Endodermal cell (in vitro differentiated cells): Measurements from ENCODE around the gene IGSF3. TPM values are rescaled to one million over a fixed set of nuclear protein-coding genes. Genes with fewer than 3 reads are reported as not detected.
"Not testable (repeated sequence)": the region's sequence is repeated elsewhere in the genome, so short reads cannot be mapped to it uniquely, and the experiment has no call there.

Source experiments
- DNase-seq: peaks from one replicate; pipeline ENCODE4 v3.0.0-alpha.2; 2017
- H3K27ac ChIP-seq: 2 replicates; pipeline ENCODE4 v1.5.1; 2013; ENCODE audit warnings: mild to moderate bottlenecking, low read depth, low read length, moderate library complexity
- H3K27me3 ChIP-seq: 2 replicates; pipeline ENCODE4 v1.6.1; 2013; ENCODE audit warnings: mild to moderate bottlenecking, low read length, moderate library complexity; ENCODE audit not compliant: insufficient read depth, control insufficient read depth, poor library complexity, severe bottlenecking
- H3K36me3 ChIP-seq: 2 replicates; pipeline ENCODE4 v1.7.0; 2013; ENCODE audit warnings: mild to moderate bottlenecking, low read length, moderate library complexity; ENCODE audit not compliant: control insufficient read depth, insufficient read depth
- H3K4me1 ChIP-seq: one replicate; pipeline ENCODE4 v1.7.0; 2013; ENCODE audit warnings: low read length; ENCODE audit not compliant: control insufficient read depth, insufficient read depth
- H3K4me3 ChIP-seq: 2 replicates; pipeline ENCODE4 v1.5.1; 2013; ENCODE audit warnings: mild to moderate bottlenecking, low read length, moderate library complexity
- H3K9ac ChIP-seq: 2 replicates; pipeline ENCODE4 v1.6.1; 2013; ENCODE audit warnings: mild to moderate bottlenecking, low read length, moderate library complexity; ENCODE audit not compliant: poor library complexity, severe bottlenecking; ENCODE audit errors: extremely low read depth
- H3K9me3 ChIP-seq: 2 replicates; pipeline ENCODE4 v1.6.1; 2013; ENCODE audit warnings: mild to moderate bottlenecking, low read length, moderate library complexity; ENCODE audit not compliant: control insufficient read depth
- H3K27ac Mint-ChIP-seq: 2 replicates; pipeline ENCODE4 v1.8.0; 2020; ENCODE audit warnings: mixed read lengths
- H3K27me3 Mint-ChIP-seq: 2 replicates; pipeline ENCODE4 v1.8.0; 2021; ENCODE audit warnings: mild to moderate bottlenecking, mixed read lengths; ENCODE audit not compliant: insufficient read depth
- H3K36me3 Mint-ChIP-seq: 2 replicates; pipeline ENCODE4 v1.8.0; 2020; ENCODE audit warnings: low read depth, mixed read lengths
- H3K4me1 Mint-ChIP-seq: 2 replicates; pipeline ENCODE4 v1.8.0; 2020; ENCODE audit warnings: mixed read lengths
- H3K4me3 Mint-ChIP-seq: 2 replicates; pipeline ENCODE4 v1.8.0; 2020; ENCODE audit warnings: mild to moderate bottlenecking, moderate library complexity, mixed read lengths
- H3K9me3 Mint-ChIP-seq: 2 replicates; pipeline ENCODE4 v1.8.0; 2020; ENCODE audit warnings: mild to moderate bottlenecking, mixed read lengths
- CTCF ChIP-seq: fragments of 200-600 bp; sonication (generic); conservative IDR thresholded peaks from 2 replicates; pipeline ENCODE4 v1.5.0; 2021; ENCODE audit warnings: antibody characterized with exemption, mild to moderate bottlenecking
- WGBS, 2 experiments: methylation state at CpG; one replicate each; pipeline versions ENCODE4 v1.1.5 to v1.1.7; 2013; ENCODE audit warnings: missing lambda C conversion rate in 2 of 2, mixed read lengths in 1 of 2; ENCODE audit not compliant: insufficient coverage in 1 of 2, insufficient read length in 1 of 2; 5-methylcytosine and 5-hydroxymethylcytosine counted together
- total RNA-seq, 2 donors: library from RNA; stranded (reverse); fragmentation: NEBNext Ultra II Directional in 1 of 2; extraction: Animal tissue kit (Norgen Biotek cat#: 25700) in 1 of 2; gene quantifications; 2 replicates in 1 of 2; 3 replicates in 1 of 2; pipeline ENCODE4 v1.2.1, GENCODE V29; 2021

Gene IGSF3
- total RNA-seq, 2 donors from 2014 or later: 35.0 to 36.7 TPM

GRCh38 chr1:116606067-116606466 is 61.5 kb downstream of the IGSF3 start:
- H3K4me3 Mint-ChIP-seq, DNase-seq, H3K27me3 ChIP-seq, H3K9me3 ChIP-seq, H3K4me1 Mint-ChIP-seq, H3K4me1 ChIP-seq, H3K27ac ChIP-seq, H3K27ac Mint-ChIP-seq, H3K4me3 ChIP-seq, H3K9ac ChIP-seq, H3K36me3 ChIP-seq, H3K27me3 Mint-ChIP-seq, H3K9me3 Mint-ChIP-seq: not testable (repeated sequence)
- 92 to 100% methylated on average over 1 to 6 of the region's 8 CpGs for WGBS, 2 experiments
- H3K36me3 Mint-ChIP-seq: peaks cover 11% of the 10 kb centered on the region

GRCh38 chr1:116605315-116605714 is 62.2 kb downstream of the IGSF3 start:
- no peaks in the 10 kb centered on the region for H3K4me1 ChIP-seq
- WGBS, 2 experiments: 100% methylated on average over 1 of the region's 1 CpG; no CpG with 5 or more reads in 1 of the 2 experiments
- Mint-ChIP-seq H3K27ac (no peak overlapping the region), H3K4me3 (no peak overlapping the region), H3K27me3 (no peaks in the 10 kb centered on the region), H3K36me3 (peaks cover 11% of the 10 kb centered on the region), H3K4me1 (peaks cover 7% of the 10 kb centered on the region), H3K9me3 (no peaks in the 10 kb centered on the region)
- H3K9me3 ChIP-seq: no peaks in the 10 kb centered on the region
- H3K36me3 ChIP-seq: no peaks in the 10 kb centered on the region
- no peak overlapping the region for H3K9ac ChIP-seq
- no peak for TF ChIP-seq CTCF
- H3K4me3 ChIP-seq: no peak overlapping the region
- no peak for DNase-seq
- no peak overlapping the region for H3K27ac ChIP-seq
- H3K27me3 ChIP-seq: no peaks in the 10 kb centered on the region

GRCh38 chr1:116604408-116604807 is 63.1 kb downstream of the IGSF3 start:
- H3K27ac ChIP-seq: peak overlapping the region; percentile 38
- not testable (repeated sequence) for H3K27me3 ChIP-seq, DNase-seq, H3K27me3 Mint-ChIP-seq, H3K4me3 ChIP-seq, H3K9me3 ChIP-seq, H3K4me1 ChIP-seq, H3K27ac Mint-ChIP-seq, H3K4me1 Mint-ChIP-seq, H3K9me3 Mint-ChIP-seq, H3K36me3 ChIP-seq, H3K4me3 Mint-ChIP-seq, H3K9ac ChIP-seq
- peaks cover 18% of the 10 kb centered on the region for H3K36me3 Mint-ChIP-seq
- 80 to 93% methylated on average over 1 to 6 of the region's 6 CpGs for WGBS, 2 experiments

GRCh38 chr1:116603646-116604045 is 63.9 kb downstream of the IGSF3 start:
- peaks cover 19% of the 10 kb centered on the region for H3K36me3 Mint-ChIP-seq
- not testable (repeated sequence) for H3K27ac ChIP-seq, H3K9me3 Mint-ChIP-seq, H3K4me3 Mint-ChIP-seq, DNase-seq, H3K4me3 ChIP-seq, H3K27me3 Mint-ChIP-seq, H3K9ac ChIP-seq, H3K4me1 ChIP-seq, H3K9me3 ChIP-seq, H3K4me1 Mint-ChIP-seq, H3K36me3 ChIP-seq, H3K27ac Mint-ChIP-seq, H3K27me3 ChIP-seq
- 94 to 96% methylated on average over 7 to 20 of the region's 21 CpGs for WGBS, 2 experiments

- not testable (repeated sequence) for H3K27ac ChIP-seq, H3K27me3 Mint-ChIP-seq, H3K9me3 Mint-ChIP-seq, H3K27ac Mint-ChIP-seq, H3K4me3 ChIP-seq, H3K4me1 ChIP-seq, H3K36me3 ChIP-seq, H3K27me3 ChIP-seq, DNase-seq, H3K9ac ChIP-seq, H3K9me3 ChIP-seq, H3K4me3 Mint-ChIP-seq
- peaks cover 27% of the 10 kb centered on the region for H3K4me1 Mint-ChIP-seq
- 92% methylated on average over 1 of the region's 2 CpGs; no CpG with 5 or more reads in 1 of the 2 experiments for WGBS, 2 experiments
- peaks cover 15% of the 10 kb centered on the region for H3K36me3 Mint-ChIP-seq
Observed at GRCh38 chr1:116599369-116599768, 68.2 kb downstream of the IGSF3 start.

GRCh38 chr1:116598420-116599036 is 69.0 kb downstream of the IGSF3 start:
- not testable (repeated sequence) for H3K27ac Mint-ChIP-seq, H3K36me3 ChIP-seq, H3K27me3 ChIP-seq, H3K9ac ChIP-seq, H3K27ac ChIP-seq, DNase-seq, H3K9me3 Mint-ChIP-seq, H3K9me3 ChIP-seq, H3K4me3 ChIP-seq, H3K4me1 ChIP-seq, H3K27me3 Mint-ChIP-seq, H3K4me3 Mint-ChIP-seq
- Mint-ChIP-seq H3K4me1 (peaks cover 23% of the 10 kb centered on the region), H3K36me3 (peaks cover 12% of the 10 kb centered on the region)
- WGBS, 2 experiments: 92 to 93% methylated on average over 6 to 11 of the region's 11 CpGs
